Subcutaneous abdominal adipose tissue (tissue), 5 donors: ENCODE data around the gene CEACAM6.
"Not testable (repeated sequence)": the region's sequence is repeated elsewhere in the genome, so short reads cannot be mapped to it uniquely, and the experiment has no call there.

ENCODE experiments used
- H3K27ac ChIP-seq: one replicate; pipeline ENCODE4 v1.7.0; 2013; ENCODE audit warnings: low read depth, mild to moderate bottlenecking, inconsistent platforms, low read length, moderate library complexity
- H3K27me3 ChIP-seq, 5 donors: one replicate each; pipeline ENCODE4 v1.7.0; 2013; ENCODE audit warnings: low read length in 5 of 5, inconsistent platforms in 1 of 5; ENCODE audit not compliant: control insufficient read depth in 5 of 5, insufficient read depth in 4 of 5
- H3K36me3 ChIP-seq, 5 donors: one replicate each; pipeline ENCODE4 v1.7.0; 2013; ENCODE audit warnings: low read length in 5 of 5; ENCODE audit not compliant: control insufficient read depth in 5 of 5, insufficient read depth in 5 of 5
- H3K4me1 ChIP-seq, 5 donors: one replicate each; pipeline ENCODE4 v1.7.0; 2013; ENCODE audit warnings: low read length in 5 of 5, mild to moderate bottlenecking in 3 of 5, moderate library complexity in 1 of 5; ENCODE audit not compliant: control insufficient read depth in 5 of 5, insufficient read depth in 5 of 5
- H3K4me3 ChIP-seq, 5 donors: one replicate each; pipeline ENCODE4 v1.7.0; 2013; ENCODE audit warnings: low read length in 5 of 5, low read depth in 1 of 5
- H3K9ac ChIP-seq, 5 donors: one replicate each; pipeline ENCODE4 v1.7.0; 2013; ENCODE audit warnings: low read length in 5 of 5, mild to moderate bottlenecking in 4 of 5, moderate library complexity in 3 of 5
- H3K9me3 ChIP-seq, 5 donors: one replicate each; pipeline ENCODE4 v1.7.0; 2013; ENCODE audit warnings: low read length in 5 of 5; ENCODE audit not compliant: control insufficient read depth in 5 of 5
- donor health status: healthy.
- donor health status: healthy.
- donor health status: healthy.
- donor health status: healthy.
- donor health status: healthy.

CEACAM6 gene

GRCh38 chr19:41771410-41771809 lies 16.1 kb downstream of the CEACAM6 start:
- peaks cover 0 to 6% (median 0%) of the 10 kb centered on the region in 5 donors for H3K27me3 ChIP-seq

GRCh38 chr19:41774515-41774980 lies 19.2 kb downstream of the CEACAM6 start:
- H3K27ac ChIP-seq = no peak overlapping the region
- no peaks in the 10 kb centered on the region for H3K4me1 ChIP-seq
- no peak overlapping the region for H3K4me3 ChIP-seq
- H3K9ac ChIP-seq = no peak overlapping the region
- peaks cover 0 to 6% (median 2%) of the 10 kb centered on the region in 5 donors for H3K27me3 ChIP-seq
- H3K9me3 ChIP-seq = no peaks in the 10 kb centered on the region
- H3K36me3 ChIP-seq = no peaks in the 10 kb centered on the region

More at GRCh38 chr19:41771410-41771809, 16.1 kb downstream of the CEACAM6 start:
- Histone ChIP-seq H3K9me3 (no peaks in the 10 kb centered on the region), H3K36me3 (no peaks in the 10 kb centered on the region), H3K4me3 (no peak overlapping the region), H3K27ac (no peak overlapping the region), H3K9ac (no peak overlapping the region), H3K4me1 (no peaks in the 10 kb centered on the region)

DNA sequence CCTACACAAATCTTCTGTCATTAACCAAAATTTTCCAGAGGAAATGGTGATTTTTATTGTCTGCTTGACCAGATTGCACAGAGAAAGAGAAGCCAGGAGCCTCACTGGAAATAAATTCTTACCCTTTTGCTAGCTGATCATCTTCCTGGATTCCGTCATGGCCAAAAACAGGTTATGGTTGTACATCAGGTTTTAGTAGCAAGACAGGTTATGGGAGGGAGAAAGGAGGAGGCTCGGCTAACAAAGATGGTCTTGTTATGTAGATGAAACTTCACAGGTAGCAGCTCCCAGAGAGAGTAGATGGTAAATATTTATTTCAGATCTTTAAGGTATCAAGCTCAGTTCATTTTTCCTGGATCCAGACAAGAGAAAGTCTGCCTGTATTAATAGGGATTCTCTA lies 21.4 kb downstream of the CEACAM6 start:
- no peaks in the 10 kb centered on the region for H3K4me1 ChIP-seq
- no peaks in the 10 kb centered on the region for H3K36me3 ChIP-seq
- no peak overlapping the region for H3K4me3 ChIP-seq
- no peaks in the 10 kb centered on the region for H3K9me3 ChIP-seq
- no peak overlapping the region for H3K9ac ChIP-seq
- H3K27me3 ChIP-seq = peaks cover 0 to 8% (median 5%) of the 10 kb centered on the region in 5 donors
- no peak overlapping the region for H3K27ac ChIP-seq

DNA sequence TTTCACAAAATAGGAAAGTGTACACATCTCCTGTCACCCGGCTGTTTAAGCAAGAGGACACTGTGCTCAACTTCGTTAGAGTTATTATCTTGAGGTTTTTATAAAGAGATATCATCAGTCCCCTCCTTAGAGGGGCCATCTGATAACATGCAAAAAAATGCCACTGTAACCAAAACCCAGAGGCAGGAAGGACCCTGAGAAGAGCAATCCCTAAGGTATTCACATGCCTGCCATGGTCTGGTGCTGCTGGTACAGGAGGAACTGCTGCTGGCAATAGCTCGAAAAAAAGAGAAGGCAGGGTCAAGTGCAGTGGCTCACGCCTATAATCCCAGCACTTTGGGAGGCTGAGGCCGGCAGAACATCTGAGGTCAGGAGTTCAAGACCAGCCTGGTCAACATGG lies 28.3 kb downstream of the CEACAM6 start:
- H3K36me3 ChIP-seq = no peaks in the 10 kb centered on the region
- peaks cover 0 to 2% (median 0%) of the 10 kb centered on the region in 5 donors for H3K9me3 ChIP-seq
- no peak overlapping the region for H3K4me3 ChIP-seq
- peaks cover 12 to 40% (median 20%) of the 10 kb centered on the region in 5 donors for H3K27me3 ChIP-seq
- H3K9ac ChIP-seq = no peak overlapping the region
- H3K27ac ChIP-seq = no peak overlapping the region
- H3K4me1 ChIP-seq = peaks cover 0 to 5% (median 0%) of the 10 kb centered on the region in 5 donors

GRCh38 chr19:41784312-41784711 lies 29.0 kb downstream of the CEACAM6 start:
- Histone ChIP-seq H3K4me1 (peaks cover 0 to 5% (median 0%) of the 10 kb centered on the region in 5 donors), H3K27ac (no peak overlapping the region), H3K4me3 (no peak overlapping the region), H3K27me3 (peaks cover 12 to 40% (median 20%) of the 10 kb centered on the region in 5 donors), H3K36me3 (no peaks in the 10 kb centered on the region), H3K9ac (no peak overlapping the region), H3K9me3 (peaks cover 0 to 2% (median 0%) of the 10 kb centered on the region in 5 donors)

GRCh38 chr19:41784743-41785142 lies 29.4 kb downstream of the CEACAM6 start:
- peak overlapping the region in 1 of 5 donors; percentile 12 for H3K9ac ChIP-seq

GRCh38 chr19:41785653-41786052 lies 30.3 kb downstream of the CEACAM6 start:
- Histone ChIP-seq H3K9me3 (peaks cover 0 to 2% (median 0%) of the 10 kb centered on the region in 5 donors), H3K27ac (no peak overlapping the region), H3K36me3 (no peaks in the 10 kb centered on the region), H3K27me3 (peaks cover 9 to 43% (median 20%) of the 10 kb centered on the region in 5 donors), H3K9ac (no peak overlapping the region), H3K4me1 (peaks cover 0 to 5% (median 0%) of the 10 kb centered on the region in 5 donors), H3K4me3 (no peak overlapping the region)

More at GRCh38 chr19:41784743-41785142, 29.4 kb downstream of the CEACAM6 start:
- peaks cover 0 to 2% (median 0%) of the 10 kb centered on the region in 5 donors for H3K9me3 ChIP-seq
- no peak overlapping the region for H3K4me3 ChIP-seq
- H3K36me3 ChIP-seq = no peaks in the 10 kb centered on the region
- peaks cover 0 to 5% (median 0%) of the 10 kb centered on the region in 5 donors for H3K4me1 ChIP-seq
- H3K27me3 ChIP-seq = peaks cover 10 to 40% (median 20%) of the 10 kb centered on the region in 5 donors
- no peak overlapping the region for H3K27ac ChIP-seq

GRCh38 chr19:41787055-41787454 lies 31.7 kb downstream of the CEACAM6 start:
- Histone ChIP-seq H3K4me1 (peaks cover 0 to 5% (median 0%) of the 10 kb centered on the region in 5 donors), H3K9ac (no peak overlapping the region), H3K4me3 (no peak overlapping the region), H3K27ac (no peak overlapping the region), H3K27me3 (peaks cover 9 to 42% (median 20%) of the 10 kb centered on the region in 5 donors), H3K9me3 (peaks cover 0 to 2% (median 0%) of the 10 kb centered on the region in 5 donors), H3K36me3 (no peaks in the 10 kb centered on the region)

- H3K9me3 ChIP-seq, H3K27ac ChIP-seq, H3K4me1 ChIP-seq, H3K4me3 ChIP-seq, H3K36me3 ChIP-seq, H3K9ac ChIP-seq: not testable (repeated sequence)
- peaks cover 7 to 40% (median 22%) of the 10 kb centered on the region in 5 donors for H3K27me3 ChIP-seq
These were observed 33.2 kb downstream of the CEACAM6 start for GRCh38 chr19:41788518-41788917.

- not testable (repeated sequence) for H3K9me3 ChIP-seq, H3K4me3 ChIP-seq, H3K36me3 ChIP-seq, H3K9ac ChIP-seq, H3K27ac ChIP-seq, H3K4me1 ChIP-seq
- peaks cover 5 to 37% (median 20%) of the 10 kb centered on the region in 5 donors for H3K27me3 ChIP-seq
These were observed 33.7 kb downstream of the CEACAM6 start for GRCh38 chr19:41789053-41789452.
